VCaP (cell line): ENCODE data around the gene ZNF341.

Experiments
- H3K27ac ChIP-seq: fragments of 450-650 bp; 2 replicates; pipeline ENCODE4 v1.5.1; 2017
- TF ChIP-seq, protein P1 (sequence below): fragments of 450-650 bp; conservative IDR thresholded peaks from 2 replicates; pipeline ENCODE4 v1.5.1; 2017; ENCODE audit warnings: mild to moderate bottlenecking, moderate library complexity

ZNF341 gene

DNA sequence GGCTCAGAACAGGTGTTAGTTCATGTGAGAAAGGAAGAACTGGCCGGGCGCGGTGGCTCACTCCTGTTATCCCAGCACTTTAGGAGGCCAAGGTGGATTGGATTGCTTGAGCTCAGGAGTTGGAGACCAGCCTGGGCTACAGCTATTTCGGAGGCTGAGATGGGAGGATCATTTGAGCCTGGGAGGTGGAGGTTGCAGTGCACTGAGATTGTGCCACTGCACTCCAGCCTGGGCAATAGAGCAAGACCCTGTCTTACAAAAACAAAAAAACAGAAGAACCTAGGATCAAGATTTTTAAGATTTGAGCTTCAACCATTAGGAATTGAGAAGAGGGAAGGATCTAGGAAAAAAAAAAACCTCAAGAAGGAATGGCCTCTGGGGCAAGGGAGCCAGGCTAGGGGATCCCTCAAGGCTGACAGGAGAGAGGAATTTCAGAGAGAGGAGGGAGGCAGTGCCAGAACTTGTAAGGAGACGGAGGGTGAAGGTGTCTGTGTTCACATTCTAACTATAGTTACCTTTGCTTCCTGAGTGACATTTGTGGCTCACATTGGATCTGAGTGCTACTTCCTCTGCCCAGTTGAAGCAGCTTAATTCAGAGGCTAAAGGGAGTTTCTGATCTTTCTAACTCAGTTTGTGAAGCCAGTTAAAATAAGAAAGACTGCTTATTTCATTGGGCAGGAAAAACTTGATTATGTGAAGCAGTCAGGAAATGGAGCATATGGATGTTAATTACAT, 105.5 kb downstream of the ZNF341 start:
- no peak overlapping the region for H3K27ac ChIP-seq
- TF ChIP-seq, protein P1, sequence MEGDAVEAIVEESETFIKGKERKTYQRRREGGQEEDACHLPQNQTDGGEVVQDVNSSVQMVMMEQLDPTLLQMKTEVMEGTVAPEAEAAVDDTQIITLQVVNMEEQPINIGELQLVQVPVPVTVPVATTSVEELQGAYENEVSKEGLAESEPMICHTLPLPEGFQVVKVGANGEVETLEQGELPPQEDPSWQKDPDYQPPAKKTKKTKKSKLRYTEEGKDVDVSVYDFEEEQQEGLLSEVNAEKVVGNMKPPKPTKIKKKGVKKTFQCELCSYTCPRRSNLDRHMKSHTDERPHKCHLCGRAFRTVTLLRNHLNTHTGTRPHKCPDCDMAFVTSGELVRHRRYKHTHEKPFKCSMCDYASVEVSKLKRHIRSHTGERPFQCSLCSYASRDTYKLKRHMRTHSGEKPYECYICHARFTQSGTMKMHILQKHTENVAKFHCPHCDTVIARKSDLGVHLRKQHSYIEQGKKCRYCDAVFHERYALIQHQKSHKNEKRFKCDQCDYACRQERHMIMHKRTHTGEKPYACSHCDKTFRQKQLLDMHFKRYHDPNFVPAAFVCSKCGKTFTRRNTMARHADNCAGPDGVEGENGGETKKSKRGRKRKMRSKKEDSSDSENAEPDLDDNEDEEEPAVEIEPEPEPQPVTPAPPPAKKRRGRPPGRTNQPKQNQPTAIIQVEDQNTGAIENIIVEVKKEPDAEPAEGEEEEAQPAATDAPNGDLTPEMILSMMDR = no peak

DNA sequence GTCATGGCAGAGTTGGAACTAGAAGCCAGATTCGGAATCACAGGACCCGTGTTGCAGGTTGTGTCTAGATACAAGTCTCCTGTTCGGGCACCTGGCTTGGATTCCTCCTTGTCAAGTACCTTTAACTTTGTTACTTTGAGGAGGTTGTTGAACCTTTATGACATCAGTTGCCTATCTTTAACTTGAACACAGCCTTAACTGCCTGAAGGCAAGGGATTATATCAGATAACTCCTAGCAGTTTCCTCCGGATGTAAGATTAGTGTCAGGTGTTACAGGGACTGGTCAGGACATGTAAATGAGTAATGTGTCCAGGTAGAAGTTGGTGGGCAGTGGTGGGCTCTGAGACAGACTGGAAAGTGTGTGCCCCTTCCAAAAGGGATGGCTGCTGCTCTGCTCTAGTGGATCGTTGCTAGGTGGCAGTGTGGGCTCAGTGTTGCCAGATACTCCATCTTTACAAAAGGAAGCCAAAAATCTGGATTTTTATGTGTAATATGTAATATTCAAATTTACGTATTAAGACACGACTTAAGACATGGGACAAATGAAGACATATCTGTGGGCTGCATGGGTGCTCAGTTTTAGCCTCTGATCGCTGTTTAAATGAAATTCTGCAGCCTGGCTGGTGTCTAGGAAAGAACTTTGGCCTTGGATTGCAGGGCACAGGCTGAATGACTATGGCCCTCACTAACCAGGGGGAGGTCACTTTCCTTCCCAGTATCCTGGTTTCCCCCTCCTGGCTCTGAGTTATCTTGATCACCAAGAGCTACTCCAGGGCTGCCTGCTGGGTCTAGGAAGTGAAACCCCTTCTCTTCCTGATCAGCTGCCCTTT, 106.5 kb downstream of the ZNF341 start:
- H3K27ac ChIP-seq = peak overlapping the region; percentile 46; the same call in 1 of the 2 replicates
- TF ChIP-seq, protein P1 = peak; percentile 53

DNA sequence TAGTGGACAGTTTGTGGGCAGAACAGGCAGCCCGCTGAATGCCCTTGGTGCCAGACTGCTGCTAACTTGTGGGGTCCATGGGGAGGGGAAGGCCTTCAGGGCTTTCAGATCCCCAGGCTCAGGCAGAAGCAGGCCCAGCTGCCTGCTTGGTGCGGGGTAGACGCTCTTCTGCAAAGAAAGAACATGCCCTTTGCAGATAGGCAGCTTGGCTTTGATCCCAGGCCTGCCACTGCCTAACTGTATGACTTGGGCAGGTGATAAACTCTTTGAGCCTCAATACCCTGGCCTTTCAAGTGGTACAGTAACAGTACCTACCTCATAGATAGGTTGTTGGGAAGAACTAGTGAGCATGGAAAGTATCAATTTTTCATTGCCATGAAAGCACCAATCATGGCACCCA, 107.8 kb downstream of the ZNF341 start:
- TF ChIP-seq, protein P1 = no peak

GRCh38 chr20:33840160-33840559, 108.4 kb downstream of the ZNF341 start:
- TF ChIP-seq, protein P1 = no peak
- H3K27ac ChIP-seq = peak overlapping the region; percentile 46

More for the DNA sequence above, 107.8 kb downstream of the ZNF341 start:
- peak overlapping the region; percentile 46 for H3K27ac ChIP-seq

DNA sequence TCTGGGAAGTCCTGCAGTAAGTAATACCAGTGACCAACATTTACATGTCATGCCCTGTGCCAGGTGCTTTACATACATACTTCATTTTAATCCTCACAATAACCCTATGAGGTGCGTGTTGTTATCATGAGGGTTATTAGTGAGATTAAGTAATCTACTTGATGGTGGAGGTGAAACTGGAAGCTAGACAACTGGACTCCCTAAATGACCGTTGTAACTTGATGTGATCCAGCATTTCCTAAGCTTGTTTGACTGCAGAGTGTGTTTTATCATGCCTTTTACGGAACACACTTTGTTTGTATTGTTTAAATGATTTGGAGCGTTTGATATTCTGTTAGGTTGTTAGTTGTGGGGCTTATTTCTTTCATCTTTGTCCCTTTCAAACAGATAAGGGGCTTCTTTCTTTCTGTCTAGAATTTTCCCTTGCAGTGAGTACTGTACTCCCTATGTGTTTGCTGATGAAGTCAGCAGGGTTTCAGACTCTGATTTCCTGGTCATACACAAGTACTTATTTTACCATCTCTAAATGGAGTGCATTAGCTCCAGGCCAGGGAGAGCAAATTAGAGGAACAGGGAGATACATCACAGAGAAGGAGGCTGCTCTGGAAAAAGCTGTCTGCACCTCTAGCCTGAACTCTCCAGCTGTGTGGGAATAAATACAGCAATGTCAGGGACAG, 109.1 kb downstream of the ZNF341 start:
- TF ChIP-seq, protein P1 = no peak
- peak overlapping the region; percentile 46 for H3K27ac ChIP-seq

DNA sequence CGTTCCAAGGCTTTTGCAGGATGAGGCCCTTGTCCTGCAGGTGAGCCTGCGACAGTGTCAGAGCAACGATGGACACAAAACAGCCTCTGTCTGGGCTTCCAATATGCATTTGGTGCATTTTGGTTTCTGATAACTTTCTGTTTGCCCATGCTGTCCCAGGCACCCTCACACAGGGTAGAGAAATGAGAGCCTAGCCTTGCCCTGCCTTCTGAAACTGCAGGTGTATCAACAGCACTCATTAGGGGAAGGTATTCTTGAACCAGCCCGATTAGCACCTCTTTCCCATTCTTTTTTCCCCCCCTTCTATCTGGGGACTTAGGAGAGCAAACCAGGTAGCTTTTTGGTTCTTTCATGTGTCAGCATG, 109.6 kb downstream of the ZNF341 start:
- TF ChIP-seq, protein P1 = no peak
- peak overlapping the region; percentile 46 for H3K27ac ChIP-seq
